ENCODE results near the gene CPLX1.
A peak's percentile ranks its signal among the peaks of the same experiment; 100 is the strongest.

The CPLX1 gene

GRCh38 chr4:855880-856224 is 29.9 kb upstream of the CPLX1 start:
- DNase-seq (ENCODE audit: low read depth in 2 of 2): no peak

GRCh38 chr4:854356-854755 is 28.4 kb upstream of the CPLX1 start:
- DNase-seq (ENCODE audit: low read depth in 2 of 2): no peak

GRCh38 chr4:853416-853781 is 27.5 kb upstream of the CPLX1 start:
- no peak for DNase-seq (ENCODE audit: low read depth in 2 of 2)

GRCh38 chr4:851701-852430 is 25.9 kb upstream of the CPLX1 start:
- no peak for DNase-seq (ENCODE audit: low read depth in 2 of 2)

- DNase-seq (ENCODE audit: low read depth in 2 of 2): no peak
These were observed 24.5 kb upstream of the CPLX1 start for GRCh38 chr4:850323-850945.

GRCh38 chr4:849478-850175 is 23.7 kb upstream of the CPLX1 start:
- DNase-seq (ENCODE audit: low read depth in 2 of 2): no peak

GRCh38 chr4:848803-849477 is 23.0 kb upstream of the CPLX1 start:
- DNase-seq (ENCODE audit: low read depth in 2 of 2): no peak

GRCh38 chr4:848307-848691 is 22.4 kb upstream of the CPLX1 start:
- DNase-seq (ENCODE audit: low read depth in 2 of 2): no peak

GRCh38 chr4:845836-846251 is 19.9 kb upstream of the CPLX1 start:
- no peak for DNase-seq (ENCODE audit: low read depth in 2 of 2)

- no peak for DNase-seq (ENCODE audit: low read depth in 2 of 2)
These were observed 19.4 kb upstream of the CPLX1 start for GRCh38 chr4:845233-845835.

GRCh38 chr4:844752-845232 is 18.9 kb upstream of the CPLX1 start:
- DNase-seq (ENCODE audit: low read depth in 2 of 2): no peak

GRCh38 chr4:839675-840443 is 13.9 kb upstream of the CPLX1 start:
- no peak for DNase-seq (ENCODE audit: low read depth in 2 of 2)

GRCh38 chr4:837772-838171 is 11.8 kb upstream of the CPLX1 start:
- DNase-seq (ENCODE audit: low read depth in 2 of 2): no peak

GRCh38 chr4:836750-837301 is 10.9 kb upstream of the CPLX1 start:
- no peak for DNase-seq (ENCODE audit: low read depth in 2 of 2)

GRCh38 chr4:836003-836511 is 10.1 kb upstream of the CPLX1 start:
- no peak for DNase-seq (ENCODE audit: low read depth in 2 of 2)

- DNase-seq (ENCODE audit: low read depth in 2 of 2): no peak
These were observed 9.4 kb upstream of the CPLX1 start for GRCh38 chr4:835148-836002.

- no peak for DNase-seq (ENCODE audit: low read depth in 2 of 2)
These were observed 8.6 kb upstream of the CPLX1 start for GRCh38 chr4:834368-835147.

- no peak for DNase-seq (ENCODE audit: low read depth in 2 of 2)
These were observed 7.9 kb upstream of the CPLX1 start for GRCh38 chr4:833731-834367.

GRCh38 chr4:833156-833555 is 7.2 kb upstream of the CPLX1 start:
- DNase-seq (ENCODE audit: low read depth in 2 of 2): peak in 1 of 2 donors; percentile 18

Measured in stimulated activated CD4-positive, alpha-beta T cell treated with anti-CD3 and anti-CD28 coated beads, Interleukin-4, amount 100 ng/mL, for 48 hours (primary cell).